ENCODE measurements around the gene CDX2.

The CDX2 gene

GRCh38 chr13:27915301-27916207 lies 53.6 kb downstream of the CDX2 start:
- DNase-seq: no peak

- no peak for DNase-seq
These were observed 56.0 kb downstream of the CDX2 start for GRCh38 chr13:27913160-27913559.

- DNase-seq: no peak
These were observed 57.6 kb downstream of the CDX2 start for GRCh38 chr13:27911521-27911920.
